ENCODE measurements around the gene C17orf107.
"Not testable (repeated sequence)": the region's sequence is repeated elsewhere in the genome, so short reads cannot be mapped to it uniquely, and the experiment has no call there.

C17orf107 gene

GRCh38 chr17:4899341-4900230 is at the start of gene C17orf107:
TSS of gene C17orf107 (plus strand) at chr17:4899536. CDS start at chr17:4899763, 227 bp downstream.
- DNase-seq (ENCODE audit: low read depth): no peak

GRCh38 chr17:4850246-4850645 is 49.1 kb upstream of the C17orf107 start:
- no peak for DNase-seq (ENCODE audit: low read depth)

- DNase-seq (ENCODE audit: low read depth): no peak
Measured at GRCh38 chr17:4851084-4851483, 48.3 kb upstream of the C17orf107 start.

- no peak for DNase-seq (ENCODE audit: low read depth)
Measured at GRCh38 chr17:4852567-4853207, 46.6 kb upstream of the C17orf107 start.

- no peak for DNase-seq (ENCODE audit: low read depth)
Measured at GRCh38 chr17:4853208-4853671, 46.1 kb upstream of the C17orf107 start.

GRCh38 chr17:4854111-4854681 is 45.1 kb upstream of the C17orf107 start:
- no peak for DNase-seq (ENCODE audit: low read depth)

- no peak for DNase-seq (ENCODE audit: low read depth)
Measured at GRCh38 chr17:4856271-4856936, 42.9 kb upstream of the C17orf107 start.

GRCh38 chr17:4856937-4857314 is 42.4 kb upstream of the C17orf107 start:
- no peak for DNase-seq (ENCODE audit: low read depth)

- not testable (repeated sequence) for DNase-seq (ENCODE audit: low read depth)
Measured at GRCh38 chr17:4857347-4857746, 42.0 kb upstream of the C17orf107 start.

GRCh38 chr17:4858068-4858881 is 41.1 kb upstream of the C17orf107 start:
- no peak for DNase-seq (ENCODE audit: low read depth)

GRCh38 chr17:4858882-4859260 is 40.5 kb upstream of the C17orf107 start:
- no peak for DNase-seq (ENCODE audit: low read depth)

GRCh38 chr17:4859816-4860625 is 39.3 kb upstream of the C17orf107 start:
- DNase-seq (ENCODE audit: low read depth): no peak

- no peak for DNase-seq (ENCODE audit: low read depth)
Measured at GRCh38 chr17:4860651-4861050, 38.7 kb upstream of the C17orf107 start.

- no peak for DNase-seq (ENCODE audit: low read depth)
Measured at GRCh38 chr17:4861052-4861451, 38.3 kb upstream of the C17orf107 start.

GRCh38 chr17:4862720-4863119 is 36.6 kb upstream of the C17orf107 start:
- DNase-seq (ENCODE audit: low read depth): no peak

GRCh38 chr17:4863321-4863720 is 36.0 kb upstream of the C17orf107 start:
- no peak for DNase-seq (ENCODE audit: low read depth)

GRCh38 chr17:4867535-4867934 is 31.8 kb upstream of the C17orf107 start:
- not testable (repeated sequence) for DNase-seq (ENCODE audit: low read depth)

GRCh38 chr17:4869058-4869998 is 30.0 kb upstream of the C17orf107 start:
- DNase-seq (ENCODE audit: low read depth): not testable (repeated sequence)

GRCh38 chr17:4870855-4871254 is 28.5 kb upstream of the C17orf107 start:
- no peak for DNase-seq (ENCODE audit: low read depth)
